Nephron progenitor cell (in vitro differentiated cells): Measurements from ENCODE around the gene KATNA1.
"Not testable (repeated sequence)": the region's sequence is repeated elsewhere in the genome, so short reads cannot be mapped to it uniquely, and the experiment has no call there.

ENCODE experiments used
- DNase-seq: peaks from one replicate; pipeline ENCODE4 v3.0.0; 2021
- H3K27ac Mint-ChIP-seq: 2 replicates; pipeline ENCODE4 v1.8.0; 2021; ENCODE audit warnings: mild to moderate bottlenecking, moderate library complexity, mixed read lengths
- H3K27me3 Mint-ChIP-seq: 2 replicates; pipeline ENCODE4 v1.8.0; 2021; ENCODE audit warnings: mild to moderate bottlenecking, low read depth, mixed read lengths; ENCODE audit not compliant: poor library complexity
- H3K36me3 Mint-ChIP-seq: 2 replicates; pipeline ENCODE4 v1.8.0; 2021; ENCODE audit warnings: low read depth, mixed read lengths
- H3K4me1 Mint-ChIP-seq: 2 replicates; pipeline ENCODE4 v1.8.0; 2021; ENCODE audit warnings: mixed read lengths
- H3K4me3 Mint-ChIP-seq: 2 replicates; pipeline ENCODE4 v1.8.0; 2021; ENCODE audit warnings: mild to moderate bottlenecking, moderate library complexity, mixed read lengths
- H3K9me3 Mint-ChIP-seq: 2 replicates; pipeline ENCODE4 v1.8.0; 2021; ENCODE audit warnings: mild to moderate bottlenecking, moderate library complexity, mixed read lengths
- TF ChIP-seq, protein P1 (sequence below): fragments of 200-600 bp; sonication (generic); IDR thresholded peaks from 2 replicates; pipeline ENCODE4 v1.5.0; 2021; ENCODE audit warnings: antibody characterized with exemption

KATNA1 gene

GRCh38 chr6:149686230-149686629 lies 37.7 kb upstream of the KATNA1 start:
- TF ChIP-seq, protein P1, sequence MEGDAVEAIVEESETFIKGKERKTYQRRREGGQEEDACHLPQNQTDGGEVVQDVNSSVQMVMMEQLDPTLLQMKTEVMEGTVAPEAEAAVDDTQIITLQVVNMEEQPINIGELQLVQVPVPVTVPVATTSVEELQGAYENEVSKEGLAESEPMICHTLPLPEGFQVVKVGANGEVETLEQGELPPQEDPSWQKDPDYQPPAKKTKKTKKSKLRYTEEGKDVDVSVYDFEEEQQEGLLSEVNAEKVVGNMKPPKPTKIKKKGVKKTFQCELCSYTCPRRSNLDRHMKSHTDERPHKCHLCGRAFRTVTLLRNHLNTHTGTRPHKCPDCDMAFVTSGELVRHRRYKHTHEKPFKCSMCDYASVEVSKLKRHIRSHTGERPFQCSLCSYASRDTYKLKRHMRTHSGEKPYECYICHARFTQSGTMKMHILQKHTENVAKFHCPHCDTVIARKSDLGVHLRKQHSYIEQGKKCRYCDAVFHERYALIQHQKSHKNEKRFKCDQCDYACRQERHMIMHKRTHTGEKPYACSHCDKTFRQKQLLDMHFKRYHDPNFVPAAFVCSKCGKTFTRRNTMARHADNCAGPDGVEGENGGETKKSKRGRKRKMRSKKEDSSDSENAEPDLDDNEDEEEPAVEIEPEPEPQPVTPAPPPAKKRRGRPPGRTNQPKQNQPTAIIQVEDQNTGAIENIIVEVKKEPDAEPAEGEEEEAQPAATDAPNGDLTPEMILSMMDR, result no peak
- DNase-seq, result no peak
- Mint-ChIP-seq H3K9me3 (no peaks in the 10 kb centered on the region), H3K4me1 (no peaks in the 10 kb centered on the region), H3K27ac (peak overlapping the region; percentile 19), H3K4me3 (no peak overlapping the region), H3K36me3 (peaks cover 69% of the 10 kb centered on the region), H3K27me3 (no peaks in the 10 kb centered on the region)

DNA sequence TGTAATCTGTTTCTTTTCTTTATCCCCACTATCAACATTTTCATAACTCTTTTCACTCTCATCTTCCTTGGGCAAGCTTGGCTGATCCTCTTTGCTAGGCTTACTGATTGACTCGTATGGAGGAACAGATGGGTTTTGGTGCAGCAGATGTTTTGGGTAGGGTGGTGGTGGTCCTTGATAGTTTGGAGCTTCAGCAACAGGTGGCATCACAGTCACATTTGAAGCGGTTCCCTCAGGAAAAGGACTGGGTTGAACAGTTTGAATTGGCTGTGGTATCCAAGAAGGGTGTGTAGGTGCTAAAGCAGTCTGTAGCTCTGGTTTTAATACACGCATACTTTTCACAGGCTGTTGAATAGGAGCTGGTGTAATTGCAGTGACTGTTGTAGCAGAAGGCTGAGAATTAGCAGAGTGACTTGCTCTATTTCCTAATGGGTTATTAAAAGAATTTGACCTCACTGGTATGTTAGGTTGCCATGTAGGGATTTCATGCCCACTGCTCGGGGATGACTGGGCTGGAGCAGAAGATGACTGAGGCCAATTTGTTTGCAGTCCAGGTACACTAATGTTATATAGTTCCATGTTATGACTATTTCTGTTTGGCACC lies 34.8 kb upstream of the KATNA1 start:
- TF ChIP-seq, protein P1, result no peak
- no peaks in the 10 kb centered on the region for H3K27me3 Mint-ChIP-seq
- H3K27ac Mint-ChIP-seq, result no peak overlapping the region
- no peak for DNase-seq
- H3K9me3 Mint-ChIP-seq, result no peaks in the 10 kb centered on the region
- peaks cover 69% of the 10 kb centered on the region for H3K36me3 Mint-ChIP-seq
- H3K4me1 Mint-ChIP-seq, result no peaks in the 10 kb centered on the region
- no peak overlapping the region for H3K4me3 Mint-ChIP-seq

- not testable (repeated sequence) for H3K27me3 Mint-ChIP-seq, DNase-seq, H3K4me3 Mint-ChIP-seq, H3K4me1 Mint-ChIP-seq, H3K27ac Mint-ChIP-seq, H3K9me3 Mint-ChIP-seq
- H3K36me3 Mint-ChIP-seq, result peaks cover 72% of the 10 kb centered on the region
These were observed 33.3 kb upstream of the KATNA1 start for GRCh38 chr6:149681845-149682244.

DNA sequence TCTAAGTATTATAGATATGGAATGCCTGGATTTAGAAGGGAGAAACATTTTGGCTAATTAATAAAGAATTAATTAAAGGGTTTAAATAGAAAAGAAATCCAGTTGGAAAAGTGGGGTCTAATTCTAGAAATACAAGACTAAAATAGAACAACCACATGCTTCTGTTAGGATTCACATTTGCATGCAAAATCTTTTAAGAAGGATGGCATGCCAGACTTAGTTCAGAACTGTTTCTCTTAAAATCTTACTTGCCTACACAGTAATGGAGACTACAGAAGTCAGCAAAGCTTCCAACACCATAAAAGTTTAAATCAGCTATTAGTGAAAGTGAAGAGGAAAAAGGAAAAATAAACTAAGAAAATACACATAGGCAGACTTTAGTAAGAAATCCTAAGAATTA lies 32.7 kb upstream of the KATNA1 start:
- Mint-ChIP-seq H3K9me3 (no peaks in the 10 kb centered on the region), H3K4me3 (no peak overlapping the region), H3K27ac (no peak overlapping the region), H3K36me3 (peaks cover 72% of the 10 kb centered on the region), H3K4me1 (no peaks in the 10 kb centered on the region), H3K27me3 (no peaks in the 10 kb centered on the region)
- DNase-seq, result no peak
- TF ChIP-seq, protein P1, result no peak

DNA sequence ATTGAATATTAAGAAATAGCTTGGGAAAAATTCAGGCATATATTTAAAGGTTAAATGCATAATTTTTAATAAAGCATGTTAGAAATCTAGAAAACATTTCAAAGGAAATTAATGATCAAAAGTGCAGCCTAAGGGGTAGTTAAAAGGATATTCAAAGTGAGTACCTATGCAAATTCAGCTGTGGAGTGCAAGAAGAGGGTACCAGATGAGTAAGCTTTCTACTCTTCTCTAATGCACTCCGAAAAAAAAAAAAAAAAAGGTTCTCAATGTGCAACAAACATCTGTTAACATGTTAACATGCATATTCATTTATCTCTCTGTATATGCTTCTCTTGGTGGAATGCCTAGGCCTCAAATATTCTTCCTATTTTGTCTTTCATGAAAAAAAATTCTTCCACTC lies 32.0 kb upstream of the KATNA1 start:
- no peaks in the 10 kb centered on the region for H3K27me3 Mint-ChIP-seq
- H3K36me3 Mint-ChIP-seq, result peaks cover 72% of the 10 kb centered on the region
- H3K4me3 Mint-ChIP-seq, result no peak overlapping the region
- TF ChIP-seq, protein P1, result no peak
- no peaks in the 10 kb centered on the region for H3K4me1 Mint-ChIP-seq
- no peaks in the 10 kb centered on the region for H3K9me3 Mint-ChIP-seq
- DNase-seq, result no peak
- no peak overlapping the region for H3K27ac Mint-ChIP-seq

DNA sequence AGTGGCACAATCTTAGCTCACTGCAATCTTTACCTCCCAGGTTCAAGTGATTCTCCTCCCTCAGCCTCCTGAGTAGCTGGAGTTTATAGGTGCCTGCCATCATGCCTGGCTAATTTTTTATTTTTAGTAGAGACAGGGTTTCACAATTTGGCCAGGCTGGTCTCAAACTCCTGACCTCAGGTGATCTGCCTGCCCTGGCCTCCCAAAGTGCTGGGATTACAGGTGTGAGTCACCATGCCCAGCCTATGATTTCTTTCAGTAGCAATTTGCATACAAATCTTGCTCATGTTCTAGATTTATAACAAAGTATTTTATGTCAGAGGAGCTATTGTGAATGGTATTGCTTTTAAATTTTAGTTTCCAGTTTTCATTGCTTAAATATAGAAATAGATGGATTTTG lies 23.8 kb upstream of the KATNA1 start:
- H3K4me1 Mint-ChIP-seq, H3K27me3 Mint-ChIP-seq, DNase-seq, H3K4me3 Mint-ChIP-seq, H3K9me3 Mint-ChIP-seq, H3K27ac Mint-ChIP-seq: not testable (repeated sequence)
- peaks cover 80% of the 10 kb centered on the region for H3K36me3 Mint-ChIP-seq

GRCh38 chr6:149660028-149660427 lies 11.5 kb upstream of the KATNA1 start:
- TF ChIP-seq, protein P1, result no peak
- H3K4me3 Mint-ChIP-seq, result no peak overlapping the region
- H3K27me3 Mint-ChIP-seq, result no peaks in the 10 kb centered on the region
- H3K4me1 Mint-ChIP-seq, result no peaks in the 10 kb centered on the region
- peaks cover 6% of the 10 kb centered on the region for H3K9me3 Mint-ChIP-seq
- H3K27ac Mint-ChIP-seq, result no peak overlapping the region
- H3K36me3 Mint-ChIP-seq, result peaks cover 47% of the 10 kb centered on the region
- DNase-seq, result no peak
